Measurements from ENCODE around the gene DUSP5.

DUSP5 gene

GRCh38 chr10:110491346-110491745 lies 6.4 kb upstream of the DUSP5 start:
- FAIRE-seq: no peak

GRCh38 chr10:110492069-110492822 lies 5.5 kb upstream of the DUSP5 start:
- TF ChIP-seq POLR2A (IDR thresholded peaks at IDR 0.05; ENCODE audit: low read depth, low read length): no peak
- DNase-seq (ENCODE audit: insufficient read length, low spot score) (no peak), FAIRE-seq (no peak)

More at GRCh38 chr10:110491346-110491745, 6.4 kb upstream of the DUSP5 start:
- DNase-seq (ENCODE audit: insufficient read length, low spot score): no peak
- TF ChIP-seq POLR2A (IDR thresholded peaks at IDR 0.05; ENCODE audit: low read depth, low read length): no peak

- no peak for DNase-seq (ENCODE audit: insufficient read length, low spot score)
- FAIRE-seq: no peak
- TF ChIP-seq POLR2A (IDR thresholded peaks at IDR 0.05; ENCODE audit: low read depth, low read length): no peak
Measured at GRCh38 chr10:110493832-110494426, 3.8 kb upstream of the DUSP5 start.

DNA sequence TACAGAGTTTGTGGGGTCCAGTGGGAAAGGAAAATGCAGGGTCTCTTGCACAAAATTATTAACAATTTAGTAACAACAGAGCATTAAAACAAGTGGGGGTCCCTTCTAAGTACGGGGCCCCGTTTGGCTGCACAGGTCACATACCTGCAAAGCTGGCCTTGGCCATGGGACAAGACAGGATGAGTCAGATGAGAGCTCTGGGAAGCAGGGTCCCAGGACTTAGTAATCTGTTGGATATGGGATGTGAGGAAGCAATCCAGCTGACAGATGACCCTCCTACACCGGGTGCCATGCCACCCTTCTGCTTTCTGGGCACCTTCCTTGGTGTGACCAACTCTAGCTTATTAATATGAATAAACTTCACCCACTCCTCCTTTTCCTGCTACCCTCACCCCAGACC lies 3.2 kb upstream of the DUSP5 start:
- FAIRE-seq (no peak), DNase-seq (ENCODE audit: insufficient read length, low spot score) (no peak)
- no peak for TF ChIP-seq POLR2A (IDR thresholded peaks at IDR 0.05; ENCODE audit: low read depth, low read length)

GRCh38 chr10:110495731-110496552 lies 1.8 kb upstream of the DUSP5 start:
- TF ChIP-seq POLR2A (IDR thresholded peaks at IDR 0.05; ENCODE audit: low read depth, low read length): 0 out of 2 replicates have a peak, but pooled peaks have one; percentile 9
- FAIRE-seq (no peak), DNase-seq (ENCODE audit: insufficient read length, low spot score) (peak; percentile 83)

- no peak for DNase-seq (ENCODE audit: insufficient read length, low spot score)
Measured at GRCh38 chr10:110496553-110497437, 912 bp upstream of the DUSP5 start.

DNA sequence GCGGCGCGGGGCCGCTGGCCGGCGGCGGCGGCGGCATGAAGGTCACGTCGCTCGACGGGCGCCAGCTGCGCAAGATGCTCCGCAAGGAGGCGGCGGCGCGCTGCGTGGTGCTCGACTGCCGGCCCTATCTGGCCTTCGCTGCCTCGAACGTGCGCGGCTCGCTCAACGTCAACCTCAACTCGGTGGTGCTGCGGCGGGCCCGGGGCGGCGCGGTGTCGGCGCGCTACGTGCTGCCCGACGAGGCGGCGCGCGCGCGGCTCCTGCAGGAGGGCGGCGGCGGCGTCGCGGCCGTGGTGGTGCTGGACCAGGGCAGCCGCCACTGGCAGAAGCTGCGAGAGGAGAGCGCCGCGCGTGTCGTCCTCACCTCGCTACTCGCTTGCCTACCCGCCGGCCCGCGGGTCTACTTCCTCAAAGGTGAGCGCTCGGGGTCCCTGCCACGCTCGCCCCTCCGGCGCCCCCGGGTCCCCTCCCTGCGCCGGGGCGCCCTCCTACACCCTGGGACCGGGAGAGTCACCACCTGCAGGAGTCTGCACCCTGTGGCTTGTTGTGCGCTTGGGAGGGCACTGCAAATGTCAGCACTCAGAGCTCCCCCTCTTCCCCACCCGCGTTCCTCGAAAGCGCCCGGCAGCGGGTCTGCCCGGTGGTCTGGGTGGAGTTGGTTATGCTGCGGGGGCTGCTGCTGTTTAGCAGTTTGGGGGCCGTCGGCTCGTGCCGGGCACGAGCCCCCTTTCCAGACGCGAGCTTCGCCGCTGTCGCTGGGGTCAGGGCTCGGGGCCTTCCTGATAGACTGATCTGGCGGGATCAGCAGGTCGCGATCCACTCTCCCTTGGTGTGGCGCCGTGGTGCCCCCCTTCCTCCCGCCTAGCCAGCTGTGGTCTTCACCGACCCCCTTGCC lies 627 bp downstream of the DUSP5 start:
- no peak for TF ChIP-seq POLR2A (IDR thresholded peaks at IDR 0.05; ENCODE audit: low read depth, low read length)
- DNase-seq (ENCODE audit: insufficient read length, low spot score): no peak
- no peak for FAIRE-seq

More at GRCh38 chr10:110496553-110497437, 912 bp upstream of the DUSP5 start:
- 0 out of 2 replicates have a peak, but pooled peaks have one; percentile 7 for TF ChIP-seq POLR2A (IDR thresholded peaks at IDR 0.05; ENCODE audit: low read depth, low read length)
- no peak for FAIRE-seq

- FAIRE-seq (no peak), DNase-seq (ENCODE audit: insufficient read length, low spot score) (no peak)
- TF ChIP-seq POLR2A (IDR thresholded peaks at IDR 0.05; ENCODE audit: low read depth, low read length): no peak
Measured at GRCh38 chr10:110498982-110499795, 1.5 kb downstream of the DUSP5 start.

DNA sequence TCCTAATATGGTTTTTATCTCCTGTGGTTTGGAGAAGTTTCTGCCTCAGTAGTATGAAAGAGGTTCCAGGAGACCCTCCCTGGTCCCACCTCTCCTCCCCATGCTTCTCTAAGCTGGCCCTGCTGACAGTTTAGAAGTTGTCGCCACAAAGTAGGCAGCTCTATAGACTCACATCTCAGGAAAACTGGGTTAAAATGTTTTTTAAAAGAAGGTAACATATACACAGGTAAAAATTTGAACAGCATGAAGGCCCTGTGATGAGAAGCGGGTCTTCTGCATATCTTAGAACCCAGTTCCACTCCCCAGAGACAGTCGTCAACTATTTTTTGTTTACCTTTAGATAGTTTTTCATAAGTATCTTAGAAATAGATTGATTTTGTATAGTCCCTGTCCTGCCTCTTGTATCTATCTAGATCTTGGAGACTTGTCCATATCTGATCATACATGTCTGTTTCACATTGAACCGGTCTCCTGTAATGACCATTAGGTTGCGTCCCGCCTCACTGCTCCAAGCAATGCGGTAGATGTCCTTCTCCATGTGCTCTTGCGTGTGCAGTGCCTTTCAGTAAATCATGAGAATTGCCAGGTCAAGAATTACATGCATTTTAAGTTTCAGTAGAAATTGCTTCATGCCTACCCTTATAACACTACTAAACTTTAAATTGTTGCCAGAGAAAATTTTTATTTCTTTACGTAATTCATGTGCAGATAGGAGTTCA lies 2.2 kb downstream of the DUSP5 start:
- FAIRE-seq (no peak), DNase-seq (ENCODE audit: insufficient read length, low spot score) (no peak)
- TF ChIP-seq POLR2A (IDR thresholded peaks at IDR 0.05; ENCODE audit: low read depth, low read length): no peak

DNA sequence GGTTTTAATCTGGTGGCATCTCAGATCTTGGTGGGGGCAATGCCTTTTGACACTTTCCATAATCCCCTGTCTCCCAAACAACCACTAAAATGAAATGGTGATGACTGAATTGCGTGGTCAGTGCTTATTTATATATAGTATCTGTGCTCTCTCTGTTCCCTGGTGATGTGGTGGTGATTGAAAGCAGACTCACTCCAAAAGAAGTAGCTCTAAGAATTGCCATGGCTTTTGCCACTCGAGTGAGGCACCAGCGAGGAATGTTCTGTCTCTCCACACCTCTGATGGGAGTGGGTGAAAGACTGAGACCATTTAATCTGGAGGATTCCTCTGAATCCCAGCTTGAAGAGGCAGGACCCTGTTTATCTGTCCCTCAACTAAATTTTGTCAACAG lies 2.8 kb downstream of the DUSP5 start:
- TF ChIP-seq POLR2A (IDR thresholded peaks at IDR 0.05; ENCODE audit: low read depth, low read length): no peak
- FAIRE-seq (no peak), DNase-seq (ENCODE audit: insufficient read length, low spot score) (peak; percentile 67)

Data from H54 (cell line).